HepG2 (cell line): ENCODE measurements around the gene KAZN.

Experiments used
- ARNT ChIP-seq: fragments of 450-650 bp; IDR thresholded peaks from 2 replicates; pipeline ENCODE4 v1.6.1; 2017
- EZH2 ChIP-seq: conservative IDR thresholded peaks from 2 replicates; pipeline ENCODE4 v1.6.1; 2012; ENCODE audit warnings: mild to moderate bottlenecking, low read depth, low read length, moderate library complexity
- HNRNPUL1 ChIP-seq: fragments of 200-400 bp; formaldehyde crosslinking; IDR thresholded peaks from 2 replicates; pipeline ENCODE4 v1.6.1; 2017; ENCODE audit warnings: low read depth, mild to moderate bottlenecking, low read length, moderate library complexity
- KLF12 ChIP-seq: sonication (generic); formaldehyde crosslinking; IDR thresholded peaks from 2 replicates; pipeline ENCODE4 v1.4.0; 2020; ENCODE audit warnings: missing genetic modification reagents, borderline replicate concordance
- SMAD3 ChIP-seq: sonication (generic); formaldehyde crosslinking; IDR thresholded peaks from 2 replicates; pipeline ENCODE4 v1.4.0; 2020; ENCODE audit warnings: missing genetic modification reagents
- TAF15 ChIP-seq: fragments of 200-400 bp; formaldehyde crosslinking; IDR thresholded peaks from one replicate; pipeline ENCODE4 v1.6.1; 2018; ENCODE audit warnings: mild to moderate bottlenecking, low read depth, low read length; ENCODE audit not compliant: poor library complexity, severe bottlenecking
- TARDBP ChIP-seq: sonication (generic); formaldehyde crosslinking; IDR thresholded peaks from 2 replicates; pipeline ENCODE4 v1.8.0; 2022; ENCODE audit warnings: mild to moderate bottlenecking, missing genetic modification reagents
- ZNF205 ChIP-seq: IDR thresholded peaks from 2 replicates; pipeline ENCODE4 v1.6.1; 2018; ENCODE audit warnings: missing biosample characterization, missing genetic modification reagents
- ZNF883 ChIP-seq: sonication (generic); formaldehyde crosslinking; IDR thresholded peaks from 2 replicates; pipeline ENCODE4 v1.5.1; 2020; ENCODE audit warnings: mild to moderate bottlenecking, missing genetic modification reagents; ENCODE audit errors: not compliant biosample characterization
- TF ChIP-seq, protein P1 (sequence below): sonication (generic); formaldehyde crosslinking; IDR thresholded peaks from 2 replicates; pipeline ENCODE4 v1.8.1; 2023; ENCODE audit warnings: missing genetic modification reagents, inconsistent platforms, borderline replicate concordance
- TF ChIP-seq, protein P2 (sequence below): sonication (generic); formaldehyde crosslinking; IDR thresholded peaks from 2 replicates; pipeline ENCODE4 v1.8.1; 2023; ENCODE audit warnings: mild to moderate bottlenecking, inconsistent platforms, moderate library complexity, missing genetic modification reagents, borderline replicate concordance
- TF ChIP-seq, protein P3 (sequence below): sonication (generic); formaldehyde crosslinking; IDR thresholded peaks from 2 replicates; pipeline ENCODE4 v1.5.1; 2020; ENCODE audit warnings: missing genetic modification reagents, mild to moderate bottlenecking, borderline replicate concordance
- TF ChIP-seq, protein P4 (sequence below): sonication (generic); formaldehyde crosslinking; IDR thresholded peaks from 2 replicates; pipeline ENCODE4 v1.4.0; 2020; ENCODE audit warnings: missing genetic modification reagents
- TF ChIP-seq, protein P5 (sequence below): sonication (generic); formaldehyde crosslinking; IDR thresholded peaks from 2 replicates; pipeline ENCODE4 v1.5.0; 2020; ENCODE audit warnings: mild to moderate bottlenecking, missing genetic modification reagents, moderate library complexity

DNA sequence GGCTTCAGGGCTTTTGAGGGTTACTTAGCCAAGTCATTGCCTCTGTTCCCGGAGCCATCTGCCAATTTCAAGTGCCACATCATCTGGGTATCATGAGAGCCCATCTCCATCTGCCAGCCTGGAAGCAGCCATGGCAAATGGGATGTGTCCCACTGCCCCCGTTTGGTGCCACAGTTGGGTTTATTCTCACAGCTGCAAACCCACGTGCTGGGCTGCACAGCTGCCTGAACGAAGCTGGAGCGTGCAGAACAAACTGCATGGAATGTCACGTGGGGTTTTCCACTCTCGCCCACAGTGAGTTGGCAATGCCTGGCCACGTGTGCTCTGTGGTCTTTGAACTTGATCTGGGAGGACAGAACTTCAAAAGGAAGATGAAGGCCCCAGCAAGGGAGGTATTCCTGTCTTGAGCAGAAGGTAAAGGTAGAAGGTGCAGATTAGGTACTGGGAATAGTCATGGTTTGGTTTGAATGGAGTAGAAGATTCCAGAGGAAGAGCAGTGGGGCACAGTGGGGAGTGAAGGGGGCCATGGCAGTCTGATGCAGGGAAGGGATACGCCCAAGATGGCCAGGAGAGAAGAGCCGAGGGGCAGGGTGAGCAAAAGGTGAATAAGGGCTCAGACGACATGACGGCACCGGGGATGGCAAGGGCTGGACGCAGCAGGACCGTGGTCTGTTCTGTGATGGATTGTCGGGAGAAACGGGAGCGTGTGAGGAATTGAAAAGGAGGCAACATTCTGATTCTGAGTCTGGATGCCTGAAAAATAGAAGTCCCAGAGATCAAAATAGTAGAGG lies 222.0 kb downstream of the KAZN start:
- TF ChIP-seq ARNT (no peak), HNRNPUL1 (no peak), ZNF205 (CRISPR knock-in tag) (no peak), SMAD3 (no peak), TAF15 (no peak), TARDBP (CRISPR knock-in tag) (no peak), ZNF883 (CRISPR knock-in tag) (no peak), EZH2 (no peak), KLF12 (CRISPR knock-in tag) (no peak)
- TF ChIP-seq, protein P1, sequence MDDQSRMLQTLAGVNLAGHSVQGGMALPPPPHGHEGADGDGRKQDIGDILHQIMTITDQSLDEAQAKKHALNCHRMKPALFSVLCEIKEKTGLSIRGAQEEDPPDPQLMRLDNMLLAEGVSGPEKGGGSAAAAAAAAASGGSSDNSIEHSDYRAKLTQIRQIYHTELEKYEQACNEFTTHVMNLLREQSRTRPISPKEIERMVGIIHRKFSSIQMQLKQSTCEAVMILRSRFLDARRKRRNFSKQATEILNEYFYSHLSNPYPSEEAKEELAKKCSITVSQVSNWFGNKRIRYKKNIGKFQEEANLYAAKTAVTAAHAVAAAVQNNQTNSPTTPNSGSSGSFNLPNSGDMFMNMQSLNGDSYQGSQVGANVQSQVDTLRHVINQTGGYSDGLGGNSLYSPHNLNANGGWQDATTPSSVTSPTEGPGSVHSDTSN = no peak
- TF ChIP-seq, protein P2, sequence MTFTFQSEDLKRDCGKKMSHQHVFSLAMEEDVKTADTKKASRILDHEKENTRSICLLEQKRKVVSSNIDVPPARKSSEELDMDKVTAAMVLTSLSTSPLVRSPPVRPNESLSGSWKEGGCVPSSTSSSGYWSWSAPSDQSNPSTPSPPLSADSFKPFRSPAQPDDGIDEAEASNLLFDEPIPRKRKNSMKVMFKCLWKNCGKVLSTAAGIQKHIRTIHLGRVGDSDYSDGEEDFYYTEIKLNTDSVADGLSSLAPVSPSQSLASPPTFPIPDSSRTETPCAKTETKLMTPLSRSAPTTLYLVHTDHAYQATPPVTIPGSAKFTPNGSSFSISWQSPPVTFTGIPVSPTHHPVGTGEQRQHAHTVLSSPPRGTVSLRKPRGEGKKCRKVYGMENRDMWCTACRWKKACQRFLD (CRISPR knock-in tag) = no peak
- TF ChIP-seq, protein P3, sequence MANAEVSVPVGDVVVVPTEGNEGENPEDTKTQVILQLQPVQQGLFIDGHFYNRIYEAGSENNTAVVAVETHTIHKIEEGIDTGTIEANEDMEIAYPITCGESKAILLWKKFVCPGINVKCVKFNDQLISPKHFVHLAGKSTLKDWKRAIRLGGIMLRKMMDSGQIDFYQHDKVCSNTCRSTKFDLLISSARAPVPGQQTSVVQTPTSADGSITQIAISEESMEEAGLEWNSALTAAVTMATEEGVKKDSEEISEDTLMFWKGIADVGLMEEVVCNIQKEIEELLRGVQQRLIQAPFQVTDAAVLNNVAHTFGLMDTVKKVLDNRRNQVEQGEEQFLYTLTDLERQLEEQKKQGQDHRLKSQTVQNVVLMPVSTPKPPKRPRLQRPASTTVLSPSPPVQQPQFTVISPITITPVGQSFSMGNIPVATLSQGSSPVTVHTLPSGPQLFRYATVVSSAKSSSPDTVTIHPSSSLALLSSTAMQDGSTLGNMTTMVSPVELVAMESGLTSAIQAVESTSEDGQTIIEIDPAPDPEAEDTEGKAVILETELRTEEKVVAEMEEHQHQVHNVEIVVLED (CRISPR knock-in tag) = no peak
- TF ChIP-seq, protein P4, sequence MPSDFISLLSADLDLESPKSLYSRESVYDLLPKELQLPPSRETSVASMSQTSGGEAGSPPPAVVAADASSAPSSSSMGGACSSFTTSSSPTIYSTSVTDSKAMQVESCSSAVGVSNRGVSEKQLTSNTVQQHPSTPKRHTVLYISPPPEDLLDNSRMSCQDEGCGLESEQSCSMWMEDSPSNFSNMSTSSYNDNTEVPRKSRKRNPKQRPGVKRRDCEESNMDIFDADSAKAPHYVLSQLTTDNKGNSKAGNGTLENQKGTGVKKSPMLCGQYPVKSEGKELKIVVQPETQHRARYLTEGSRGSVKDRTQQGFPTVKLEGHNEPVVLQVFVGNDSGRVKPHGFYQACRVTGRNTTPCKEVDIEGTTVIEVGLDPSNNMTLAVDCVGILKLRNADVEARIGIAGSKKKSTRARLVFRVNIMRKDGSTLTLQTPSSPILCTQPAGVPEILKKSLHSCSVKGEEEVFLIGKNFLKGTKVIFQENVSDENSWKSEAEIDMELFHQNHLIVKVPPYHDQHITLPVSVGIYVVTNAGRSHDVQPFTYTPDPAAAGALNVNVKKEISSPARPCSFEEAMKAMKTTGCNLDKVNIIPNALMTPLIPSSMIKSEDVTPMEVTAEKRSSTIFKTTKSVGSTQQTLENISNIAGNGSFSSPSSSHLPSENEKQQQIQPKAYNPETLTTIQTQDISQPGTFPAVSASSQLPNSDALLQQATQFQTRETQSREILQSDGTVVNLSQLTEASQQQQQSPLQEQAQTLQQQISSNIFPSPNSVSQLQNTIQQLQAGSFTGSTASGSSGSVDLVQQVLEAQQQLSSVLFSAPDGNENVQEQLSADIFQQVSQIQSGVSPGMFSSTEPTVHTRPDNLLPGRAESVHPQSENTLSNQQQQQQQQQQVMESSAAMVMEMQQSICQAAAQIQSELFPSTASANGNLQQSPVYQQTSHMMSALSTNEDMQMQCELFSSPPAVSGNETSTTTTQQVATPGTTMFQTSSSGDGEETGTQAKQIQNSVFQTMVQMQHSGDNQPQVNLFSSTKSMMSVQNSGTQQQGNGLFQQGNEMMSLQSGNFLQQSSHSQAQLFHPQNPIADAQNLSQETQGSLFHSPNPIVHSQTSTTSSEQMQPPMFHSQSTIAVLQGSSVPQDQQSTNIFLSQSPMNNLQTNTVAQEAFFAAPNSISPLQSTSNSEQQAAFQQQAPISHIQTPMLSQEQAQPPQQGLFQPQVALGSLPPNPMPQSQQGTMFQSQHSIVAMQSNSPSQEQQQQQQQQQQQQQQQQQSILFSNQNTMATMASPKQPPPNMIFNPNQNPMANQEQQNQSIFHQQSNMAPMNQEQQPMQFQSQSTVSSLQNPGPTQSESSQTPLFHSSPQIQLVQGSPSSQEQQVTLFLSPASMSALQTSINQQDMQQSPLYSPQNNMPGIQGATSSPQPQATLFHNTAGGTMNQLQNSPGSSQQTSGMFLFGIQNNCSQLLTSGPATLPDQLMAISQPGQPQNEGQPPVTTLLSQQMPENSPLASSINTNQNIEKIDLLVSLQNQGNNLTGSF (CRISPR knock-in tag) = no peak
- TF ChIP-seq, protein P5, sequence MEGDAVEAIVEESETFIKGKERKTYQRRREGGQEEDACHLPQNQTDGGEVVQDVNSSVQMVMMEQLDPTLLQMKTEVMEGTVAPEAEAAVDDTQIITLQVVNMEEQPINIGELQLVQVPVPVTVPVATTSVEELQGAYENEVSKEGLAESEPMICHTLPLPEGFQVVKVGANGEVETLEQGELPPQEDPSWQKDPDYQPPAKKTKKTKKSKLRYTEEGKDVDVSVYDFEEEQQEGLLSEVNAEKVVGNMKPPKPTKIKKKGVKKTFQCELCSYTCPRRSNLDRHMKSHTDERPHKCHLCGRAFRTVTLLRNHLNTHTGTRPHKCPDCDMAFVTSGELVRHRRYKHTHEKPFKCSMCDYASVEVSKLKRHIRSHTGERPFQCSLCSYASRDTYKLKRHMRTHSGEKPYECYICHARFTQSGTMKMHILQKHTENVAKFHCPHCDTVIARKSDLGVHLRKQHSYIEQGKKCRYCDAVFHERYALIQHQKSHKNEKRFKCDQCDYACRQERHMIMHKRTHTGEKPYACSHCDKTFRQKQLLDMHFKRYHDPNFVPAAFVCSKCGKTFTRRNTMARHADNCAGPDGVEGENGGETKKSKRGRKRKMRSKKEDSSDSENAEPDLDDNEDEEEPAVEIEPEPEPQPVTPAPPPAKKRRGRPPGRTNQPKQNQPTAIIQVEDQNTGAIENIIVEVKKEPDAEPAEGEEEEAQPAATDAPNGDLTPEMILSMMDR (CRISPR knock-in tag) = no peak
